ENCODE data around the gene VPS11. TPM values are rescaled to one million over a fixed set of nuclear protein-coding genes. Genes with fewer than 3 reads are reported as not detected.
"Not testable (repeated sequence)": the region's sequence is repeated elsewhere in the genome, so short reads cannot be mapped to it uniquely, and the experiment has no call there.

The VPS11 gene
- total RNA-seq, 4 donors from 2014 or later: 15.2 to 28.4 (median 18.2) TPM

GRCh38 chr11:119029340-119030028 lies 38.1 kb upstream of the VPS11 start:
- intact Hi-C loops (cut with DNase I): no loop called here
- no peak for TF ChIP-seq CTCF (IDR thresholded peaks at IDR 0.05)
- TF ChIP-seq POLR2A (IDR thresholded peaks at IDR 0.05): no peak
- no peak for DNase-seq
- Histone ChIP-seq H3K36me3 (peaks cover 0 to 37% (median 0%) of the 10 kb centered on the region in 3 donors), H3K4me3 (peak overlapping the region; percentile 49 to 87 (median 84)), H3K9me3 (no peaks in the 10 kb centered on the region), H3K27me3 (no peaks in the 10 kb centered on the region), H3K4me1 (peaks cover 12 to 38% (median 19%) of the 10 kb centered on the region in 3 donors), H3K27ac (peak overlapping the region; percentile 82 to 94 (median 89))
- 36 to 43% methylated on average over 8 to 9 of the region's 10 CpGs for WGBS, 2 donors

GRCh38 chr11:119030029-119030328 lies 37.6 kb upstream of the VPS11 start:
- Histone ChIP-seq H3K36me3 (peaks cover 0 to 33% (median 0%) of the 10 kb centered on the region in 3 donors), H3K4me3 (peak overlapping the region; percentile 49 to 87 (median 84)), H3K4me1 (peaks cover 12 to 34% (median 19%) of the 10 kb centered on the region in 3 donors), H3K9me3 (no peaks in the 10 kb centered on the region), H3K27ac (peak overlapping the region; percentile 82 to 94 (median 89)), H3K27me3 (no peaks in the 10 kb centered on the region)
- no peak for DNase-seq
- intact Hi-C loops (cut with DNase I): no loop called here
- TF ChIP-seq POLR2A (IDR thresholded peaks at IDR 0.05): no peak
- TF ChIP-seq CTCF (IDR thresholded peaks at IDR 0.05): no peak
- WGBS, 2 donors: 0% methylated on average over 7 of the region's 13 CpGs; no CpG with 5 or more reads in 1 of the 2 donors

- peaks cover 0 to 27% (median 0%) of the 10 kb centered on the region in 3 donors for H3K36me3 ChIP-seq
- peak within 1 kb of the TSS; percentile 49 to 87 (median 84) for H3K4me3 ChIP-seq
- intact Hi-C loops (cut with DNase I): no loop called here
- no peaks in the 10 kb centered on the region for H3K9me3 ChIP-seq
- peak in 3 of 4 donors; percentile 14 to 68 (median 19) for TF ChIP-seq POLR2A (IDR thresholded peaks at IDR 0.05)
- peak in 4 of 6 experiments; percentile 66 to 96 (median 82) for TF ChIP-seq CTCF (IDR thresholded peaks at IDR 0.05)
- peak within 1 kb of the TSS; percentile 82 to 94 (median 89) for H3K27ac ChIP-seq
- 0% methylated on average over 3 to 25 of the region's 67 CpGs for WGBS, 2 donors
- peaks cover 12 to 30% (median 19%) of the 10 kb centered on the region in 3 donors for H3K4me1 ChIP-seq
- no peaks in the 10 kb centered on the region for H3K27me3 ChIP-seq
- peak; percentile 85 for DNase-seq
Observed at GRCh38 chr11:119030329-119031047, 37.1 kb upstream of the VPS11 start, which contains the start of gene SLC37A4. Gene SLC37A4, minus strand, starts transcription at chr11:119030877.

- peaks cover 0 to 14% (median 0%) of the 10 kb centered on the region in 3 donors for H3K36me3 ChIP-seq
- H3K27me3 ChIP-seq: no peaks in the 10 kb centered on the region
- no peak for DNase-seq
- TF ChIP-seq POLR2A (IDR thresholded peaks at IDR 0.05) (no peak), CTCF (IDR thresholded peaks at IDR 0.05) (no peak)
- intact Hi-C loops (cut with DNase I): no loop called here
- peaks cover 12 to 30% (median 19%) of the 10 kb centered on the region in 3 donors for H3K4me1 ChIP-seq
- H3K9me3 ChIP-seq: no peaks in the 10 kb centered on the region
- H3K4me3 ChIP-seq: no peak overlapping the region
- WGBS, 2 donors: 80 to 83% methylated on average over 7 to 8 of the region's 9 CpGs
- H3K27ac ChIP-seq: no peak overlapping the region
Observed at GRCh38 chr11:119031912-119032280, 35.7 kb upstream of the VPS11 start.

GRCh38 chr11:119033421-119033820 lies 34.2 kb upstream of the VPS11 start:
- intact Hi-C loops (cut with DNase I); H3K9me3 ChIP-seq; DNase-seq; H3K27me3 ChIP-seq; H3K36me3 ChIP-seq; H3K4me3 ChIP-seq; H3K27ac ChIP-seq: not testable (repeated sequence)
- WGBS, 2 donors: 78 to 85% methylated on average over 9 to 10 of the region's 10 CpGs
- H3K4me1 ChIP-seq: peaks cover 12 to 27% (median 18%) of the 10 kb centered on the region in 3 donors
